ENCODE results near the gene TRAPPC3L.

Gene TRAPPC3L

GRCh38 chr6:116556065-116556464, 10.6 kb upstream of the TRAPPC3L start:
- Histone ChIP-seq H3K9ac (ENCODE audit: low read length) (no peak overlapping the region), H3K9me3 (ENCODE audit: control insufficient read depth, low read length) (no peaks in the 10 kb centered on the region), H3K4me3 (ENCODE audit: low read length) (no peak overlapping the region), H3K27me3 (ENCODE audit: control insufficient read depth, insufficient read depth, low read length) (peaks cover 38% of the 10 kb centered on the region), H3K36me3 (ENCODE audit: control insufficient read depth, insufficient read depth, low read length) (no peaks in the 10 kb centered on the region), H3K4me1 (ENCODE audit: control insufficient read depth, insufficient read depth, low read length) (no peaks in the 10 kb centered on the region)

- H3K9ac ChIP-seq (ENCODE audit: low read length), result no peak within 1 kb of the TSS
- H3K27me3 ChIP-seq (ENCODE audit: control insufficient read depth, insufficient read depth, low read length), result peaks cover 29% of the 10 kb centered on the region
- no peaks in the 10 kb centered on the region for H3K9me3 ChIP-seq (ENCODE audit: control insufficient read depth, low read length)
- H3K4me3 ChIP-seq (ENCODE audit: low read length), result no peak within 1 kb of the TSS
- no peaks in the 10 kb centered on the region for H3K4me1 ChIP-seq (ENCODE audit: control insufficient read depth, insufficient read depth, low read length)
- no peaks in the 10 kb centered on the region for H3K36me3 ChIP-seq (ENCODE audit: control insufficient read depth, insufficient read depth, low read length)
Observed at GRCh38 chr6:116553451-116553850, 8.0 kb upstream of the TRAPPC3L start, which contains the start of gene CALHM4. TSS of gene CALHM4 (plus strand) at chr6:116553751. CDS start at chr6:116553794, 43 bp downstream.

- no peaks in the 10 kb centered on the region for H3K9me3 ChIP-seq (ENCODE audit: control insufficient read depth, low read length)
- peaks cover 24% of the 10 kb centered on the region for H3K27me3 ChIP-seq (ENCODE audit: control insufficient read depth, insufficient read depth, low read length)
- H3K4me3 ChIP-seq (ENCODE audit: low read length), result no peak overlapping the region
- no peak overlapping the region for H3K9ac ChIP-seq (ENCODE audit: low read length)
- no peaks in the 10 kb centered on the region for H3K36me3 ChIP-seq (ENCODE audit: control insufficient read depth, insufficient read depth, low read length)
- no peaks in the 10 kb centered on the region for H3K4me1 ChIP-seq (ENCODE audit: control insufficient read depth, insufficient read depth, low read length)
Observed at GRCh38 chr6:116550796-116551195, 5.3 kb upstream of the TRAPPC3L start.

- Histone ChIP-seq H3K4me1 (ENCODE audit: control insufficient read depth, insufficient read depth, low read length) (no peaks in the 10 kb centered on the region), H3K36me3 (ENCODE audit: control insufficient read depth, insufficient read depth, low read length) (no peaks in the 10 kb centered on the region), H3K27me3 (ENCODE audit: control insufficient read depth, insufficient read depth, low read length) (peaks cover 20% of the 10 kb centered on the region), H3K4me3 (ENCODE audit: low read length) (no peak overlapping the region), H3K9me3 (ENCODE audit: control insufficient read depth, low read length) (no peaks in the 10 kb centered on the region), H3K9ac (ENCODE audit: low read length) (no peak overlapping the region)
Observed at GRCh38 chr6:116547358-116547757, 1.9 kb upstream of the TRAPPC3L start.

GRCh38 chr6:116543149-116543548, 2.3 kb downstream of the TRAPPC3L start:
- Histone ChIP-seq H3K9me3 (ENCODE audit: control insufficient read depth, low read length) (no peaks in the 10 kb centered on the region), H3K4me1 (ENCODE audit: control insufficient read depth, insufficient read depth, low read length) (no peaks in the 10 kb centered on the region)

GRCh38 chr6:116542426-116542825, 3.1 kb downstream of the TRAPPC3L start:
- no peak overlapping the region for H3K9ac ChIP-seq (ENCODE audit: low read length)
- no peak overlapping the region for H3K4me3 ChIP-seq (ENCODE audit: low read length)
- peaks cover 18% of the 10 kb centered on the region for H3K27me3 ChIP-seq (ENCODE audit: control insufficient read depth, insufficient read depth, low read length)
- no peaks in the 10 kb centered on the region for H3K9me3 ChIP-seq (ENCODE audit: control insufficient read depth, low read length)
- H3K4me1 ChIP-seq (ENCODE audit: control insufficient read depth, insufficient read depth, low read length), result no peaks in the 10 kb centered on the region
- H3K36me3 ChIP-seq (ENCODE audit: control insufficient read depth, insufficient read depth, low read length), result no peaks in the 10 kb centered on the region

More at GRCh38 chr6:116543149-116543548, 2.3 kb downstream of the TRAPPC3L start:
- Histone ChIP-seq H3K9ac (ENCODE audit: low read length) (no peak overlapping the region), H3K36me3 (ENCODE audit: control insufficient read depth, insufficient read depth, low read length) (no peaks in the 10 kb centered on the region), H3K4me3 (ENCODE audit: low read length) (no peak overlapping the region), H3K27me3 (ENCODE audit: control insufficient read depth, insufficient read depth, low read length) (peaks cover 18% of the 10 kb centered on the region)

- no peak overlapping the region for H3K9ac ChIP-seq (ENCODE audit: low read length)
- H3K4me3 ChIP-seq (ENCODE audit: low read length), result no peak overlapping the region
- H3K9me3 ChIP-seq (ENCODE audit: control insufficient read depth, low read length), result no peaks in the 10 kb centered on the region
- H3K4me1 ChIP-seq (ENCODE audit: control insufficient read depth, insufficient read depth, low read length), result peaks cover 3% of the 10 kb centered on the region
- no peaks in the 10 kb centered on the region for H3K36me3 ChIP-seq (ENCODE audit: control insufficient read depth, insufficient read depth, low read length)
- H3K27me3 ChIP-seq (ENCODE audit: control insufficient read depth, insufficient read depth, low read length), result peaks cover 8% of the 10 kb centered on the region
Observed at GRCh38 chr6:116536216-116536621, 9.3 kb downstream of the TRAPPC3L start.

- H3K4me1 ChIP-seq (ENCODE audit: control insufficient read depth, insufficient read depth, low read length), result peaks cover 6% of the 10 kb centered on the region
- no peaks in the 10 kb centered on the region for H3K36me3 ChIP-seq (ENCODE audit: control insufficient read depth, insufficient read depth, low read length)
- no peaks in the 10 kb centered on the region for H3K9me3 ChIP-seq (ENCODE audit: control insufficient read depth, low read length)
- H3K4me3 ChIP-seq (ENCODE audit: low read length), result no peak overlapping the region
- no peak overlapping the region for H3K9ac ChIP-seq (ENCODE audit: low read length)
- H3K27me3 ChIP-seq (ENCODE audit: control insufficient read depth, insufficient read depth, low read length), result peaks cover 3% of the 10 kb centered on the region
Observed at GRCh38 chr6:116535109-116535508, 10.4 kb downstream of the TRAPPC3L start.

- no peak overlapping the region for H3K9ac ChIP-seq (ENCODE audit: low read length)
- no peaks in the 10 kb centered on the region for H3K36me3 ChIP-seq (ENCODE audit: control insufficient read depth, insufficient read depth, low read length)
- H3K4me3 ChIP-seq (ENCODE audit: low read length), result no peak overlapping the region
- H3K27me3 ChIP-seq (ENCODE audit: control insufficient read depth, insufficient read depth, low read length), result peaks cover 3% of the 10 kb centered on the region
- H3K9me3 ChIP-seq (ENCODE audit: control insufficient read depth, low read length), result no peaks in the 10 kb centered on the region
- peaks cover 6% of the 10 kb centered on the region for H3K4me1 ChIP-seq (ENCODE audit: control insufficient read depth, insufficient read depth, low read length)
Observed at GRCh38 chr6:116533233-116533957, 12.1 kb downstream of the TRAPPC3L start.

GRCh38 chr6:116531675-116532570, 13.6 kb downstream of the TRAPPC3L start:
- Histone ChIP-seq H3K27me3 (ENCODE audit: control insufficient read depth, insufficient read depth, low read length) (peaks cover 3% of the 10 kb centered on the region), H3K36me3 (ENCODE audit: control insufficient read depth, insufficient read depth, low read length) (no peaks in the 10 kb centered on the region), H3K9me3 (ENCODE audit: control insufficient read depth, low read length) (no peaks in the 10 kb centered on the region), H3K4me3 (ENCODE audit: low read length) (no peak overlapping the region), H3K9ac (ENCODE audit: low read length) (no peak overlapping the region), H3K4me1 (ENCODE audit: control insufficient read depth, insufficient read depth, low read length) (peaks cover 6% of the 10 kb centered on the region)

GRCh38 chr6:116530436-116530835, 15.0 kb downstream of the TRAPPC3L start:
- Histone ChIP-seq H3K36me3 (ENCODE audit: control insufficient read depth, insufficient read depth, low read length) (no peaks in the 10 kb centered on the region), H3K4me3 (ENCODE audit: low read length) (no peak overlapping the region), H3K9me3 (ENCODE audit: control insufficient read depth, low read length) (no peaks in the 10 kb centered on the region), H3K27me3 (ENCODE audit: control insufficient read depth, insufficient read depth, low read length) (peaks cover 3% of the 10 kb centered on the region), H3K4me1 (ENCODE audit: control insufficient read depth, insufficient read depth, low read length) (peaks cover 6% of the 10 kb centered on the region), H3K9ac (ENCODE audit: low read length) (no peak overlapping the region)

Data from mucosa of stomach (tissue), 1 donor.